NB4 (cell line): ENCODE measurements around the gene SUDS3.

ENCODE experiments used
- DNase-seq: peaks from one replicate; pipeline ENCODE4 v3.0.0; 2010; ENCODE audit warnings: low read depth
- H3K4me3 ChIP-seq: one replicate; pipeline ENCODE4 v1.5.1; 2011; ENCODE audit warnings: mild to moderate bottlenecking, low read depth, low read length, moderate library complexity
- MYC ChIP-seq: IDR thresholded peaks from 2 replicates; pipeline ENCODE4 v1.6.1; 2011; ENCODE audit warnings: low read depth, low read length
- POLR2A ChIP-seq: IDR thresholded peaks from 2 replicates; pipeline ENCODE4 v1.6.1; 2011; ENCODE audit warnings: mild to moderate bottlenecking; ENCODE audit not compliant: insufficient read length; ENCODE audit errors: extremely low read depth
- TF ChIP-seq, protein P1 (sequence below): IDR thresholded peaks from one replicate; pipeline ENCODE4 v1.5.1; 2012; ENCODE audit warnings: low read depth, low read length
- TF ChIP-seq, protein P2 (sequence below): IDR thresholded peaks from 2 replicates; pipeline ENCODE4 v1.6.1; 2011; ENCODE audit warnings: low read depth, low read length

Gene SUDS3

DNA sequence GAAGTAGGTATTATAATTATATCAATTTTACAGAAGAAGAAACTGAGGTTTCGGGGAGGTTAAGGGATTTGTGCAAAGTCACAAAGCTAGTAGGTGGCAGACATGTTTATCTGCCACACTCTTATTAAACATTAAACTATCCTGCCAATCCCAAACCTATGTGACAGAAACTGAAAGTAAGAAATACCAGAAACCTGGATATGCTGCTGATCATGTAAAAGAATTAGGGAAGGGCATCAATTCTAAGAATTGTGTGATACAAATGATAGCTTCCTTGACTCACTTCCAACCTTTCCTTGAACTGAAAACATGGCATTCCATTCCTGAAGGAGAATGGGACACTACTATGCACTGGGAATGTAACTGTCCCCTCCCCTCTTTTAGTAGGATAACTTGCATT, 20.5 kb upstream of the SUDS3 start:
- TF ChIP-seq, protein P1, sequence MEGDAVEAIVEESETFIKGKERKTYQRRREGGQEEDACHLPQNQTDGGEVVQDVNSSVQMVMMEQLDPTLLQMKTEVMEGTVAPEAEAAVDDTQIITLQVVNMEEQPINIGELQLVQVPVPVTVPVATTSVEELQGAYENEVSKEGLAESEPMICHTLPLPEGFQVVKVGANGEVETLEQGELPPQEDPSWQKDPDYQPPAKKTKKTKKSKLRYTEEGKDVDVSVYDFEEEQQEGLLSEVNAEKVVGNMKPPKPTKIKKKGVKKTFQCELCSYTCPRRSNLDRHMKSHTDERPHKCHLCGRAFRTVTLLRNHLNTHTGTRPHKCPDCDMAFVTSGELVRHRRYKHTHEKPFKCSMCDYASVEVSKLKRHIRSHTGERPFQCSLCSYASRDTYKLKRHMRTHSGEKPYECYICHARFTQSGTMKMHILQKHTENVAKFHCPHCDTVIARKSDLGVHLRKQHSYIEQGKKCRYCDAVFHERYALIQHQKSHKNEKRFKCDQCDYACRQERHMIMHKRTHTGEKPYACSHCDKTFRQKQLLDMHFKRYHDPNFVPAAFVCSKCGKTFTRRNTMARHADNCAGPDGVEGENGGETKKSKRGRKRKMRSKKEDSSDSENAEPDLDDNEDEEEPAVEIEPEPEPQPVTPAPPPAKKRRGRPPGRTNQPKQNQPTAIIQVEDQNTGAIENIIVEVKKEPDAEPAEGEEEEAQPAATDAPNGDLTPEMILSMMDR, result no peak
- TF ChIP-seq, protein P2, sequence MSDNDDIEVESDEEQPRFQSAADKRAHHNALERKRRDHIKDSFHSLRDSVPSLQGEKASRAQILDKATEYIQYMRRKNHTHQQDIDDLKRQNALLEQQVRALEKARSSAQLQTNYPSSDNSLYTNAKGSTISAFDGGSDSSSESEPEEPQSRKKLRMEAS, result no peak
- no peak for TF ChIP-seq MYC
- DNase-seq, result no peak
- peak overlapping the region; percentile 74 for H3K4me3 ChIP-seq

DNA sequence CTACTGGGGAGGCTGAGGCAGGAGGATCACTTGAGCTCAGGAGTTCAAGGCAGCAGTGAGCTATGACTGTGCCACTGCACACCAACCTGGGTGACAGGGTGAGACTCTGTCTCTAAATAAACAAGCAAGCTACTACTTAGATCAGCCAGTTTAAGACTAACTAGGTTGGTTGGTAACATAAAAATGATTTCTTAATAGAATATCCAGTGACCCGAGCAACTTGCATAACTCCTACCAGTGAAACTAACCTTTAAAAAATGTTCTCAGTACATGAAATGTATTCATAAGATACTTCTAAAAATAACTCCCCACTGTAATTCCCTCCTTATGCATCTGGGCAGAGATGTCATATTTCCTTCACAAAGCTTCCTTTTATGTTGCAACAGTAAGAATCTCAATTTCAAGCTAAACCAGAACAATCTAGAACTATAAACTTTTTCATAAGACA, 19.5 kb upstream of the SUDS3 start:
- DNase-seq, result peak; percentile 78
- TF ChIP-seq, protein P2, result no peak
- TF ChIP-seq, protein P1, result no peak
- no peak; the same call in 1 of the 2 replicates for TF ChIP-seq MYC
- no peak for TF ChIP-seq POLR2A
- peak overlapping the region; percentile 74 for H3K4me3 ChIP-seq

DNA sequence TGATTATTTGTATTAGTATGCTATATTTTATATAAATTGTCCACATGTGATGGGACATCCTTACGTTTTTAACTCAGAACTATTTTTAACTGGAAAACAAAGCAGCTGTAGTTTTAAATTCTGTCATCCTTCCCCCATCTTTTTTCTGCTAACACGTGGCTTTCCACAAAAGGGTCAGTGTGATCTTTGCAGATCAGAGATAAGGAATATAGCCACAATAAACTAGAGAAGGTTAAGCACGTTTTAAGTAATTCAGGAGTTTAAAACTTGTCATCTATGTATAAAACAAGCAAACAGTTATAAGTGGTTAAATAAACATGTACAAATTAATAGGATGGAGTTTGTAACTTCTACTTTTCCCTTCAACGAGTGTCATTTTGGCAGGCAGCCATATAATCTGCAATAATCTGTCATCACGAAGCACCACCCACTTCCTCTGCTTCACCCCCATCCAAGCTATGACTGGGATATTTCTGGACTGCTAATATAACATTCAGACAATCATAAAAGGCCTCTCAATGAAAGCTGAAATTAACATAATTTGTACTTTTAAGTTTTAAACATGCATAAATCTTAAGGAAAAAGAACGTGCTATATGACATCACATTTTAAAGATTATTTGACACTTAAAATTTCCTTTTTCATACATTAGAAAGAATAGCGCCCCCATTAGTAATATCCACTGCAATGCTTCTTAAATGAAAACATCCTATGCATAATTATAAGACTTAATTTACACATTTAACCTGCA, 18.9 kb upstream of the SUDS3 start:
- TF ChIP-seq, protein P1, result peak; percentile 42
- TF ChIP-seq MYC (peak; percentile 88), POLR2A (no peak)
- TF ChIP-seq, protein P2, result peak; percentile 98
- peak overlapping the region; percentile 74 for H3K4me3 ChIP-seq
- peak; percentile 93 for DNase-seq

DNA sequence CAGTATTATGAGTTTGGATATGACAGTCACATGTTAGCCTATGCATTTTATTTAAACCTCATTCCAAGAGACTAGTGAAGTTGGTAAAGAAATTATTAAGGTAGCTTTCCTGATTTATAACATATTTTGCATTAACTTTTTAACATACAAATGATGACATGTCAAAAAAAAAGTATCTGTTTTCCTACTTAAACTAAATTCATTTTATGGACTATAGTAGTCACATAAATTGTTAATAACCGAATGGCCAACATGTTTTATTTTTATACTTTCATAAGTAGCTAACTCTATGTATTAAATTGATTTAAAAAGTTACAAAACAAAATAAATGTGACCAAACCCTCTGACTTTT, 18.4 kb upstream of the SUDS3 start:
- DNase-seq, result no peak
- no peak for TF ChIP-seq POLR2A
- TF ChIP-seq, protein P1, result no peak
- TF ChIP-seq, protein P2, result no peak
- TF ChIP-seq MYC, result no peak
- H3K4me3 ChIP-seq, result peak overlapping the region; percentile 74

DNA sequence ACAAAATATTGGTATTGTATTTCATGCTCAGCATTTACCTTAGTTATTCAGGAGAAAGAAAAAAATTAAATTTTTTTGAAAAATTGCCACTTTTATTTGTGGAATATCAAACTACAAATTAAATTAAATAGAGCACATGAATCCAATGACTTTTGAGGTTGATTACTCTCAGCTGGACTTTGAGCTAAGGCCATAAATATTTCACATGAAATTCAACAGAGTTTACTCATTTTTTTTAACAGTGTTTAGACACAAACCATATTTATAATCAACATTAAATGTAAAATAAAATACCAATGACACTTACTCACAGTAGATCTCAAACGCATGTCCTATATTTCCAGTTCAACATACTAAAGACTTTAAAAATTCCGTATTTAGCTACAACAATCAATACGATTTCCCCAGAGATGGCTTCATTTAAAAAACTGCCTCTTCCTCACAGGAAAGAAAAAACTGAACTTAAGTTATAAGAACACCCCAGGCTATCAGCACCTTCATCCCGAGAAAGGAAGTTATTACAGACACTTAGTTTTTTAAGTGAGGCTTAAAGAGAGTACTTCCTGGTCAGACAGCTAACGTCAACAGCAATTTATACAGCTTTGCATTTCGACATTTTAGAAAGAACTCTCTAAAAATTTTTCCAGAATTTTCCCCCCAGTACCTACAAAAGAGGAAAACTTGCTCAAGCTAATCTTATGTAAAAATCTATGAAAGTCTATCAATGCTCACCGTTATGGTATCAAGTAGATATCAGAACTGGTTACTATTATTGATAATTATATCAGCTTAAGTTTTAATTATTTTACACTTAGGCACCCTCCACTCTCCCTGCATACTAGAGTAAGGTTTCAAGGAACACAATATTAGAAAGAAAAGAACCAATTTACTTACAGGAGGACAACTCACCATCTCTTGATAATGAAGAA, 17.5 kb upstream of the SUDS3 start:
- peak; percentile 82 for DNase-seq
- H3K4me3 ChIP-seq, result peak overlapping the region; percentile 74
- TF ChIP-seq POLR2A, result peak; percentile 26
- TF ChIP-seq, protein P2, result no peak; the same call in 1 of the 2 replicates

DNA sequence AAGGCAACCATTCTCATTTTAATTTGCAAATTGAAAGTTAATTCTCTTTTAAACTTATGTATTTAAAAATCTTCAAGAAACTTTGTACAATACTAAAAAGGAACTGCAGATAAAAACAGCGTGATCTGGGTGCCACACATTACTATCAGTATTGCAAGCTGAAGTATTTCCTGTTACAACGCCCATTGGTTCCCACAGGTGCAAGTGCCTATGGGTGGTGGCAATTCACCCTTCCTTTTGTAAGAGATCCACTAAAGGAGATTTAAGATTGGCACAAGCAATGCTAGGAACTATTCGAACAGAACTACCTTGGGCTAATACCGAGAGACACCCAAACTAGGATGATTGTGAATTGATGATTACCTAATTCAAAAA, 16.8 kb upstream of the SUDS3 start:
- peak; percentile 84 for DNase-seq
- TF ChIP-seq, protein P2, result peak; percentile 68
- TF ChIP-seq, protein P1, result no peak
- TF ChIP-seq POLR2A (peak; percentile 38), MYC (peak; percentile 69)
- H3K4me3 ChIP-seq, result peak overlapping the region; percentile 74
